GM19043 (cell line): Measurements from ENCODE around the gene WNT4.

Experiments
- ATAC-seq: cut with Tn5 transposase; IDR thresholded peaks from one replicate; pipeline ENCODE4 v1.9.1; 2021; ENCODE audit warnings: low read depth; ENCODE audit not compliant: unreplicated experiment

WNT4 gene

GRCh38 chr1:22132517-22133235 lies 10.2 kb downstream of the WNT4 start:
- no peak for ATAC-seq

- no peak for ATAC-seq
Measured at GRCh38 chr1:22131875-22132486, 10.9 kb downstream of the WNT4 start.

GRCh38 chr1:22131062-22131461 lies 11.8 kb downstream of the WNT4 start:
- no peak for ATAC-seq

- ATAC-seq, result no peak
Measured at GRCh38 chr1:22129501-22130117, 13.3 kb downstream of the WNT4 start.

- ATAC-seq, result no peak
Measured at GRCh38 chr1:22128392-22128791, 14.5 kb downstream of the WNT4 start.

- ATAC-seq, result no peak
Measured at GRCh38 chr1:22127731-22128130, 15.2 kb downstream of the WNT4 start.

GRCh38 chr1:22127248-22127647 lies 15.6 kb downstream of the WNT4 start:
- ATAC-seq, result no peak

GRCh38 chr1:22126531-22126930 lies 16.4 kb downstream of the WNT4 start:
- no peak for ATAC-seq

GRCh38 chr1:22124592-22125229 lies 18.2 kb downstream of the WNT4 start:
- ATAC-seq, result no peak

GRCh38 chr1:22123901-22124404 lies 18.9 kb downstream of the WNT4 start:
- ATAC-seq, result no peak

- no peak for ATAC-seq
Measured at GRCh38 chr1:22123071-22123390, 19.9 kb downstream of the WNT4 start.

- no peak for ATAC-seq
Measured at GRCh38 chr1:22122273-22123070, 20.4 kb downstream of the WNT4 start.

GRCh38 chr1:22121421-22121911 lies 21.4 kb downstream of the WNT4 start:
- ATAC-seq, result no peak

- ATAC-seq, result no peak
Measured at GRCh38 chr1:22120469-22120790, 22.5 kb downstream of the WNT4 start.

- no peak for ATAC-seq
Measured at GRCh38 chr1:22119626-22120468, 23.1 kb downstream of the WNT4 start.

- no peak for ATAC-seq
Measured at GRCh38 chr1:22118291-22118992, 24.5 kb downstream of the WNT4 start.

- ATAC-seq, result no peak
Measured at GRCh38 chr1:22117851-22118250, 25.0 kb downstream of the WNT4 start.

GRCh38 chr1:22117238-22117637 lies 25.7 kb downstream of the WNT4 start:
- no peak for ATAC-seq

- no peak for ATAC-seq
Measured at GRCh38 chr1:22115286-22115685, 27.6 kb downstream of the WNT4 start.
